ENCODE results near the gene TUBA1A.
"Not testable (repeated sequence)": the region's sequence is repeated elsewhere in the genome, so short reads cannot be mapped to it uniquely, and the experiment has no call there.

The TUBA1A gene

DNA sequence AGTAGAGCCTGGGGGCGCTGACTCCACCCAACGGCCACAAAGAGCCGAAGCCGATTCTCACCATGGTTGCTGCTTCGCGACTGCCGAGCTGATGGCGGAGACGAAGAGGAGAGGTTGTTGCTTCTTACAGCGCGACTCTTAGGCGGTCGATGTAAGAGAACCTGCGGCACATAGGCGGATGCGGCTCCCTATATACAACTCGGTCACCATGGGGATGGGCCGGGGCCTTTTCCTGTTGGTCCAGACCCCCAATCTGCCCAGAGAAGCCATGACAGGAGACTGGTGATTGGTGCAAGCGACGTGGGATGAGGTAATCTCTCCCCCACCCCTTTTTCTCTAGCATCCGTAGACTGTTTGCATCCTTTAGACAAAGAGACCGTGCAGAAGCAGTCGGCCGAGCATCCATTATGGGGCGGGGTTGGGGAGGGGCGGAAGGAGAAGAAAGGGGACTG, at the start of gene TUBA1A:
Gene TUBA1A, minus strand, starts transcription at position 165 of the 452 bp plus-strand sequence. Its CDS starts 101 bp downstream, at position 64.
- DNase-seq, result peak; percentile 76 to 79

DNA sequence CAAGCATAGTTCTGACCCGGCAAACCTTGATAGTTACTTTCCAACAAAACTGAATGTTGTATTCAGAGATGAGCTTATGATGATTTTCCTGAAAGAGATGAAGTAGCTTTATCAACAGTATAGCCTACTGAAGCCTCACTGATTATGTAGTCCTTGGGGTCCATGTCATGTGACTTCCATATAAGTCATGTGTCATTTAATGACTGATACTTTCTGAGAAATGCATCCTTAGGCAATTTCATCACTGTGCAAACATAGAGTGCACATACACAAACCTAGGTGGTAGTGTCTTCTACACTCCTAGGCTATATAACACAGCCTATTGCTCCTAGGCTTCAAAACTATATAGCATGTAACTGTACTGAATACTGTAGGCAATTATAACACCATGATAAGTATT, 47.5 kb upstream of the TUBA1A start:
- no peak for DNase-seq

DNA sequence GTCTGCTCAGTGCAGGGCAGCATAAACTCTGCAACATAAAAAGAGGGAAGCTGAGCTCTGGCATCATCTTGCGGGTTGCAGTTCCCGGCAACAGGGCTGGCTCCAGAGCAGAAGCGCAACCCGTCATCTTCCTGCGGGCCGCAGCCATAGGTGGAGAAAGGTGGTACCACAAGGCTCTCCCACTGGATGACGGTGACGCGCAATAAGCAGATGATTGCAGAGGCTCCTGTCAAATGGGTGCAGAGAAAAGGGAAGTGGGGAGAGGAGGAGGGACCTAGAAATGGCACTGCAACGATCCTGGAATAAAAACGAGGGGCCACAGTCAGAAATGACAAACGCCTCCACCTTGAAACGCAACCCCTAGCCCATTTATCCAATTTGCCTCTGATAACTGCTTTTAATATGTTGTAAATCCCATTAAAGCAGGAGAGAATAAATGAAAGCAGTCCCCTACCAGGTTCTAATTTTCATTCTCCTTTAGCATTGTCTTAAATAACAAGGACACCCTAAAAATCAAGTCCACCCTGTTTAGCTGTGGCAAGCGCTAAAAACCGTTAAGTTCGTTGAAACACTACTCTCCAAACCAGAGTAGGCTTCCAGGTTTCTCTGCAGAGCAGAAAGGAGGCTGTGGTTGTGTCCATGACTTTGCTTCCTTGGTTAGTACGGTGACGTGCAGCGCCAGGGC, 45.1 kb upstream of the TUBA1A start:
- DNase-seq, result peak; percentile 98

DNA sequence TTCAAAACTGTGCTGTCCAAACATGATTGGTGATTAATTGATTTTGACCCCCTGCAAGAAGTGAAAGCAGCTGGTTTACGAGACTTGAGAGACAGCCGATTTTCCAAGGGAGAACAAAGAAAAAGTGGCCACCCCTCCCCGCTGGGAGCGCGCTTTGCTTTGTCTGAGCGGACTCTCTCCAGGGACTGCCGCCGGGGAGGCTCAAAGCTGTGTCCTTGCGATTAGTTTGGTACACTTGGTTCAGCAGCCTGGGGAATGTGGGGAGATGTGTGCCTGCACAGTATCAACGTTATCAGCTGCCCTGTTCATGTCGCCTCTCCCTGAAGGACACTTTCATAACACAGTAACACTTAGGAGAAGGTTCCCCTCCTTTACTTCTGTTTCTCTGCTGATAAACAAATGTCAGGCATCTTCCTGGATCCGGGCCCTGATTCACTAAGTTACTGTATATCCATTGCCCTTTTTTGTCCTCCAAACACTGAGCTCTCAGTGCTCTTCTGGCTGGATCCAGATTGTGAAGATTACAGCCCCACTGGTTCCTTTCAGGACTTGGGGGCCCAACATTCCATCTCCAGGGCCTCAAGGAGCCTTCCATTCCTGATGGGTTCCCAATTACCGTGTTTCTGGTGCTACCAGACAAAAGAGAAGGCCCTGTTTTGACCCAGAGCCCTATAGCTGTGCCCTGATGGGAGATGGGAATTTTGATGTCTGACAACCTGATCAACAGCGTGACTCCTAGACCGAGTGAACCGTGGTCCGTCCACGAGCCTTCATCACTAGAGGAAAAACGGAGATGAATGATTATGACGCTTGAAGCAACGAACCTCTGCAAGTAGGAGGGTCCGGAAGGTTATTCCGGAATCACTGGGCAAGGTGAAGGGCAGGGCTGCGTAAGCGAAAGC, 44.3 kb upstream of the TUBA1A start:
- no peak for DNase-seq

DNA sequence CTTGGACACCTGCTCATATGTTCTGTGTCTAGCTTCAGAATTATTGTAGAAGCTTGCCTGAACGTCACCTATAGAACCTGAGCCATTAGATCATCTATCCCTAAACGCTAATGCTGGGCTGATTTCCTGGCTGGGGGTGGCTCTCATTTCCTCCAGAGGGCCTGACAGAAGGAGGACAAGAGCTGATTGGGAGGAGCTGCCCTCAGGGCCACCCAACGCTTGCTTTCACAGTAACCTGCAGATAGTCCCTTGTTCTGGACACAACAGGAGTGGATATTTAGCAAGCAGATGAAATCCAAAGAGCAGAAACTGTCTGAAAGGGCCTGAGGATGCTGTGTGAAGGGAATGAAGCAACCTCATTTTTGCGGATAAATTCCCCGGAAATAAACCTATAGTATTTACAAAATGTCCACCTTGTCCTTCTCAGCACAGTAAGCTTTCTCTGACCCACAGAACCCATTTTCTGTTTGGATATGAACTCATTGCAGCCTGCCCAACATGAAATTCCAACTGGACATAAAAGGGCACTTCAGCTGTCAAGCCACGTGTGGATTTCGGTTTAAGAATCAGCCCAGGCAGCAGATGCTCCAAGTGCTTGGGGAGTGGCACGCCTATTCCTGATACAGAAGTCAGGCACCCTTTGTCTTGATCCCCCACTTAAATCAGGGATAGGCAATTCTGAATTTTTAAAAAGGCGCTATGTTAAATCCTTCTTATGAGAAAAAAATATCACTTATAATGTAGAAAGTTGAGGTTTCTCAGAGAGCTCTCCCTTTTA, 43.2 kb upstream of the TUBA1A start:
- no peak for DNase-seq

DNA sequence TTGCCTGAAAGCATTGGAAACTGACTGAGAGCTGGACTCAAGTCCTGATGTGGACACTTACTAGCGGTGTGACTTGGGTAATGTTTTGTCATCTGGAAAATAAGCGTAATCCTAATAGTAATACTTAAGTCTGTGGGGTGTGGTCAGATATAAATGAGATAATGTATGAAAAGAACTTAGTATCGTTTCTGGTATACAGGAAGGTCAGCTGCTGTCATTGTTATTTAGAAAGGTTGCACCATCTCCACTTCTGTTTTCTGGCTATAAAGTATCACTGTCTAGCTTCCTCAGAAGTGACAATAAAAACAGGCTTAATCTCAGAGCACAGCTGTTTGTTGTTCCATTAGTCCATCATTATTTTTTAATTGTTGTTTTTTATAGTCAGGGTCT, 41.9 kb upstream of the TUBA1A start:
- DNase-seq, result peak; percentile 73 to 80

DNA sequence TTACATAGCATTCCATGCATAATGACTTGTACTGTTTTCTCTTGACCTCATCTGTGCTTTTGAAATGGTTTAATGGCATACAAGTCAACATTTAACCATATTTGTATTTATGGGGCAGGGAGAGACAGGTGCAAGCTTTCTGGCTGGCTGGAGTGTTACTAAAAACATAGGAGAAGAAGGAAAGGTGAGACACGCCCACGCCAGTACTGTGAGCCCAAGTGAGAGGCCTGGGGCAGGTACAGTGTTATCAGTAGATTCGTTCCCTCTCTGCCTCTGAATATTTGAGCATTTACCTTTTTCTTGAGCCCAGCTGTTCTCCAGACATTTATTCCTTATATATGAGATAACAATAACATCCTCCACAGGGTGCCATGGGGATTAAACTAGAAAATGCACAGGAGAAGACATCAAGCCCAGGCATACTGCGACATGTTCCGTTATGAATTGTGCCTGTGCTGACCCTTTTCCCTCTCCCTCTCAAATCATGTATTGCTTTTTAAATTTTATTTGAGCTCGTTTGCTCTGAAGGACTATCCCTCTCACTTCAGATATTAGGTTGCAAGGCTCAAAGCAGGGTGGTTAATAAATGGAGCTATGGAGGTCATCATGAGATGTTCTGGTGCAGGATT, 41.4 kb upstream of the TUBA1A start:
- DNase-seq, result no peak

DNA sequence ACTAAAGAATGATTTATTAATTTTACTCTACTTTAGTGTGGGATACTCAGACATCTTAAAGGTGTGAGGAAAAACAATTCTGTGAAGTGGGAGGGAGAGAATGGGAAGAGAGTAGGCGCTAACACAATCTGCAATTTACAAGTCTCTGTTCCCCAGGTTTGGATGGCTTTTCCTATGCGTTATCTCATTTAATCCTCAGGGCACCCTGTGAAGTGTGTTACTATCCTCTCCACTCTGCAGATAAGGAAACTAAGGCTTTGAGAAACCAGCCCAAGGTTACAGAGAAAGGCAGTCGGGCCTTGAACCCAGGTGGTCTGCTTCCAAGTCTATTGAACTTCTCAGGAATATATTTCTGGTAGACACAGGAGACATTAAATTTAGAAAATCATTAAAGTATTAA, 39.8 kb upstream of the TUBA1A start:
- DNase-seq, result no peak

DNA sequence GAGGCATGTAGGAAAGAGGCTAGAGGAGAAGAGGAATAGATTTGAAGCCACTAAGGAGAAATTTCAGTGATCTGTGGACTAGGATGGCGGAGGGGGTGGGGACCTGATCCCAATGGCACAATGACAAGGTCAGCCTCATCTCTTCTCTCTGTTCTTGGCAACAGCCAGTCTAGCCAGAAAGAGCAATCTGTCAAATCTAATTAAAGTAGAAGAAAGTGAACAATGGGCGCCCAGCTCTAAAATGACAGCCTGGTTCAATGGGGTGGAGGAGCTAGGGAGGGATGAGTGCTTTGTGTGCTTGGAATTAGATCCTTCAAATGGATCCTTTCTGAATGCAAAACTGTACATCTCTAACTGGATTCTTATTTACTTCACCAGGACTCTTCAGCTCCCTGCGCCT, 38.8 kb upstream of the TUBA1A start:
- no peak for DNase-seq

DNA sequence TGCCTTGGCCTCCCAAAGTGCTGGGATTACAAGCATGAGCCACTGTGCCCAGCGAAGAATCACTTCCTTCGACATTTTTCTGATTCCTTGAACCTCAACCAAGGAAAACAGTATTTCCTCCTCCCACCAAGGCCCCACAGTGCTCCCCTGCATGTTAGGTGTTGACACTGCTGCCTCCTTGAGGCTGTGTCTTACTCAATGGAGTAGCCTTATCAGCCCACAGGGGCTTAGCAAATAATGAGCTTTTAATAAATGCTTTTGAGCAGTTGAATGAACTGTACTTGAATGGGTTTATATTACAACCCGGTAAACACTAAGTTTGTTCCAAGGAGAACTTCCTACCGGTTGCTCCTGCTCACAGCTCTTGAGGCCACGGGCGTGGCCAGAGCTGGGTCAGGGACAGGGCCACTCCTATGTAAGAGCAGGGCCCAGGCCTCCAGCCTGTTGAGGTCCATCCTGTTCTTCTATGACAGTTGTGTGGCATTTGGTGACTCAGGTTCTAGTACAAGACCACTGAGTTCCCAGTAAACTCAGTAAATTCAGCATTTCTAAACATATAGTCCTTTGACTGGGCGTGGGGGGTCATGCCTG, 36.8 kb upstream of the TUBA1A start:
- DNase-seq, result peak in 1 of 2 experiments; percentile 4

DNA sequence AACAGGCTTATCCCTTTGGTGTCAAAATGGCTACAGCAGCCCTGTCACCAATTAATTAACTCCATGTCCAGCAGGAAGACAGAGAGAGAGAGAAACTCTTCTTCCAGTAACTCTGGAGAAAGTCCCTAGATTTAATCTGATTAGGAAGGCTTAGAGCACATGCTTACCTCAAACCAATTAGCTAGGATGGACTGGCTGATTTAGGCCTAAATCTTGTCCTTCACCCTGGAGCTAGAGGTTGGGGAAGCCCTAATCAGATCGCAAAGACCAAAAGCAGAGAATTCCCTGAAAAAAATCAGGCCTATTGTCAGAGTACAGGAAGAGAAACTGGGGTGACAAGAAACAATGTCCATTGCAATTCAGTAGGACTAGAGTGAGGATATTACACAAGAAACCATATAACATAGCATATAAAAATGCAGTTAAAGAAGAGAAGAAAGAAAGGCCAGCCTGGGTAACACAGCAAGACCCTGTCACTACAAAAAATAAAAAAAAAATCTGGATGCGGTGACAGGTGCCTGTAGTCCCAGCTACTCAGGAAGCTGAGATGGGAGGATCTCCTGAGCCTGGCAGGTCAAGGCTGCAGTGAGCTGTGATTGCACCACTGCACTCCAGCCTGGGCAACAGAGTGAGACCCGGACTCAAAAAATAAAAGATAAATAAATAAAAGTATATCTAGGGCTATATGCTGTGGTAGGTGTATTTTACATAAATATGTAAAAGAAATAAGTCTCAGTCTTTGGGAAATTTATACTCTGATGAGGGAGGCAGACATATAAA, 34.9 kb upstream of the TUBA1A start:
- DNase-seq, result no peak

DNA sequence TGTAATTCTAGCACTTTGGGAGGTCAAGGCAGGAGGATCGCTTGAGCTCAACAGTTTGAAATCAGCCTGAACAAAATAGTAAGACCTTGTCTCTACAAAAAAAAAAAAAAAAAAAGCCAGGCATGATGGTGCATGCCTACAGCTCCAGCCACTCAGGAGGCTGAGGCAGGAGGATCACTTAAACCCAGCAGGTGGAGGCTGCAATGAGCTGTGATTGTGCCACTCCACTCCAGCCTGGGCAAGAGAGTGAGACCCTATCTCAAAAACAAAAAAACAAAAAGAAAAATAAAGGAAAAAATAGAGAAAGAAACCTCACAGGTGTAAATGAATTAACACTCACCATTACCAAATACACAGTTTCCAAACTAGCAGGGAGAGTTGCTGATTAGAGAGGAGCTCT, 34.2 kb upstream of the TUBA1A start:
- no peak for DNase-seq

DNA sequence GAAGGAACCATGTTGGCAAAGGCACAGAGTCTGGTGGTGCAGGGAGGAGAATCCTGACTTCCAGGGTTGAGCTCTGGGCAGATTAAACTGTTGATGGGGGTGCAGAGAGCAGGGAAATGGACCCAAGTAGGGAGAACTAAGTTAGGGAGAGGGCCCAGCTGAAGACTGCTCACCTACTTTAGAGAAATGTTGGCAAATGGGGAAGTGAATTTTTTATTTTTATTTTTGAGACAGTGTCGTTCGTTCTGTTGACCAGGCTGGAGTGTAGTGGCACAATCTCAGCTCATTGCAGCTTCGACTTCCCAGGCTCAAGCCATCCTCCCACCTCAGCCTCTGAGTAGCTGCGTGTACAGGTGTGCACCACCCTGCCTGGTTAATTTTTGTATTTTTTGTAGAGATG, 32.1 kb upstream of the TUBA1A start:
- no peak for DNase-seq

DNA sequence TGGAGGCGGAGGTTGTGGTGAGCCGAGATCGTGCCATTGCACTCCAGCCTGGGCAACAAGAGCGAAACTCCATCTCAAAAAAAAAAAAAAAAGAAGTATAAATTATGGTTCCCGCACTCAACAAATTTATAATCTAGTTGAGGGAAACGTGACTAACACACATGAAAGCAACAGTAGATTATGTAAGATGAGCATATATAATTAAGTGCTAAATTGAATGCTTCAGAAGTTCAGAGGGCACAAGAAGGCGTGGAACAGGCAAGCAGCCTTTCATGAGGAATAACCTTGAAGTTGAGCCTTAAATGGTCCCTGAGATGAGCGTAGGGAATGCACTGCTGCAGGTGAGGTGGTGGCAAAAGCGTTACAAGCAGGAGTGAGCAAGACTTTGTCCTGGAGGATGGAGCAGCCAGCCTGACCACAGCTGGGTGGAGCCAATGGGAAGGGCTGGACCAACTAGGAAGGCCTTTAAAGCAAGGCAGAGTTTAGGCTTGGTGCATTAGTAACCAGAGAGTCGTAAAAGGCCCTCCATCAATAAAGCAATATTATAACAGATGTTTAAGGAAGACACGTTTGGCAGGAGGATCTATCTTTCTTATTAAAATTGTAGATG, 30.6 kb upstream of the TUBA1A start:
- no peak for DNase-seq

DNA sequence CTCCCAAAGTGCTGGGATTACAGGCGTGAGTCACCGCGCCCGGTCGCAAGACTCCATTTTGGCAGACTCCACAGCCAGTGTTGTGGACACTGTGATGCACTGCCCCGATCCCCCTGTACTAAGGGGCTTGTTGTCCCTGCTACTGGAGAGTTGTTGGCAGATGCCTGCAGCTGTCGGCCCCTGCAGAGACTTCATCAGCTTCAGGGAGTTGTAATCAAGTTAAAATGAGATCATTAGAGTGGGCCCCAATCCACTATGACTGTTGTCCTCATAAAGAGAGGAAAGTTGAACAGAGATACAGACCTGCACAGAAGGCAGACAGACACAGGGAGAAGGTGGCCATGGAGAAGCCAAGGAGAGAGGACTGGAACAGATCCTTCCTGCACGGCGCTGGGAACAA, 23.7 kb upstream of the TUBA1A start:
- DNase-seq, result no peak

DNA sequence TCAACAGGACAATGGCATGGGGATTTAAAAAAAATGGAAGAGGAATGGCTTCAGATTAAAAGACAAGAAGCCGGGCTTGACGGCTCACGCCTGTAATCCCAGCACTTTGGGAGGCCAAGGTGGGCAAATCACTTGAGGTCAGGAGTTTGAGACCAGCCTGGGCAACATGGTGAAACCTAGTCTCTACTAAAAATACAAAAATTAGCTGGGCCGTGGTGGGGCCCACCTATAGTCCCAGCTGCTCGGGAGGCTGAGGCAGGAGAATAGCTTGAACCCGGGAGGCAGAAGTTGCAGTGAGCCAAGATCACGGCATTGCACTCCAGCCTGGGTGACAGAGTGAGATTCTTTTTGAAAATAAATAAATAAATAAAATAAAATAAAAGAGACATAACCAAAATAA, 21.8 kb upstream of the TUBA1A start:
- not testable (repeated sequence) for DNase-seq

DNA sequence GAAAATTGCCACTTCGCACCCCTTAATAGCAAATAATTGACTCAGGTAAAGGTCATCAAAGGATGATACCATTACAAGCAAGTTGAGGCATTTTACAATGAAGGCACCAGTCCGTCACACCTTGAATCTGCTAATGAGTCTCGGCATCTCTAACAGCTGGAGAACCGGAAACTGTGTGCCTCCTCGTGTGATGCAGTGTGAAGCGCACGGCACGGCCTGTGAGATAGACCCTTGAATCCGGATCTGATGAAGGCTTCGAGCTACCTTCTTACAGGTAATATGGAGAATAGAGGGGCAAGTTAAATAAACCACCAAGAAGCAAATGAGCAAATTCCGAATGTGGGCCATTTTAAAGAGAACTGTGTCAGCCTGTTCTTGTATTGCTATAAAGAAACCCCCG, 19.8 kb upstream of the TUBA1A start:
- no peak for DNase-seq

DNA sequence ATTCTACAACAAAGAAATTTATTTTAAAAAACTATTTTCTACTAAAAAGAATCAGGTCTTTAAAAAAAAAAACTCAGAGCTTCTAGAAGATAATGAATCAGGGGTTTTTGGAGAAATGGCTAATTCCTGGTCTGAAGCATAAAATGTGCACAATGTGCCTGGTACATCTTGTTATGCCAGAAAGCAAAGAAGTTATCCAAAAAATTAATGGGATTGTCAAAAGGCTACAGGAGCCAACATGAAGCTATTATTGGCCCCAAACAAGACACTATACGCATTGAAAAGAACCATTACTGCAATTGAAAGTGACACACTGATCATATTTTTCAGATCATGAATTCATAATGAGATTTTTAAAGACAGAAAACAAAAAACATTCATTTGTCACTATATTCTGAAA, 19.3 kb upstream of the TUBA1A start:
- DNase-seq, result no peak

DNA sequence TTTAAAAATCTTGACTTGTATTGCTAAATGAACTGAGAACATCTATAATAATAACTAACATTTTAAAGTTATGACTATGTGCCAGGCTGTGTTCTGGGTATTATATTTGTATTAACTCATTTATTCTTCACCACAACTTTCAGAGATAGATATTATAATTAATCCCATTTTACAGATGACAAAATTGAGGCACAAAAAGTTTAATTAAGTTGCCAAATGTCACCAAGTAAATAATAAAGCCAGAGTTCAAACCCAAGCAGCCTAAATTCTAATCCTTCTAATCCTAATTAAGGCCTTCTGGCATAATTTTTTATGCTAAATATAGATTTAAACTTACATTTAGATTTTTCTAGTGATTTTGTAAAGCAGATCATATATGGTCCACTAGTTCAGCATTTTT, 17.5 kb upstream of the TUBA1A start:
- DNase-seq, result no peak

DNA sequence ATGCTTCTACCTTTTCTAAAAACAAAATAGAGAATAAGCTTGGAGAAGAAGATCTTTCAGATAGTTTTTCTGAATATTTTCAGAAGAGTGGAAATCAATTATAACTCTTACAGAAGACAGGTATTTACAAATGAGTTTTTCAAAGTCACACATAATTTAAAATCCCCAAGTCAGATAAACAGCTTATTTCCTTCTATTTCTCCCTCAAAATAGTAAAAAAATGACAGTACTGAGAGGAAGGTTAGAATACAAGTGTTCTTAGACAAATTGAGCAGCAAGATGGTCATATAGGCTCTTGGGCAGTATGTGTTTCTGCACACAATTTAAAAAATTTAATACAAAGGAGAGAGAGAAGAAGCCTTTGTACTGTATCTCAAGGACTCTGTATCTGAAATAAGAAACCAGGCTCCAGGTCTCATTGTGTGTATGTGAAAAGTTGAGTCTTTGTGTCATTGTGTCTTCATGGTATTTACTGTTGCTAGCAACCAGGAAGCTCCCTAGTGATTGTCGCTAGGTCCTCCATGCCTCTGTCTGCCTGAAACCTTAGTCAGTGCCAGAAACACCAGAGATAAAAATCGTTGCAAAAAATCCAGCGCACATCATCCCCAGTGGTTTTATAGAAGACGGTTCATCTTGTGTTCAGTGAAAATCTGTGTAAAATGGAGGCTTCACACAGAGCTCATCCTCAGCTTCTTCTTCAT, 12.9 kb upstream of the TUBA1A start:
- peak in 1 of 2 experiments; percentile 36 for DNase-seq
